ENCODE results near the gene TRPM2. TPM values are rescaled to one million over a fixed set of nuclear protein-coding genes. Genes with fewer than 3 reads are reported as not detected.
"Not testable (repeated sequence)": the region's sequence is repeated elsewhere in the genome, so short reads cannot be mapped to it uniquely, and the experiment has no call there.

Gene TRPM2
- total RNA-seq, 1 donor from 2014 or later: 3.9 TPM

DNA sequence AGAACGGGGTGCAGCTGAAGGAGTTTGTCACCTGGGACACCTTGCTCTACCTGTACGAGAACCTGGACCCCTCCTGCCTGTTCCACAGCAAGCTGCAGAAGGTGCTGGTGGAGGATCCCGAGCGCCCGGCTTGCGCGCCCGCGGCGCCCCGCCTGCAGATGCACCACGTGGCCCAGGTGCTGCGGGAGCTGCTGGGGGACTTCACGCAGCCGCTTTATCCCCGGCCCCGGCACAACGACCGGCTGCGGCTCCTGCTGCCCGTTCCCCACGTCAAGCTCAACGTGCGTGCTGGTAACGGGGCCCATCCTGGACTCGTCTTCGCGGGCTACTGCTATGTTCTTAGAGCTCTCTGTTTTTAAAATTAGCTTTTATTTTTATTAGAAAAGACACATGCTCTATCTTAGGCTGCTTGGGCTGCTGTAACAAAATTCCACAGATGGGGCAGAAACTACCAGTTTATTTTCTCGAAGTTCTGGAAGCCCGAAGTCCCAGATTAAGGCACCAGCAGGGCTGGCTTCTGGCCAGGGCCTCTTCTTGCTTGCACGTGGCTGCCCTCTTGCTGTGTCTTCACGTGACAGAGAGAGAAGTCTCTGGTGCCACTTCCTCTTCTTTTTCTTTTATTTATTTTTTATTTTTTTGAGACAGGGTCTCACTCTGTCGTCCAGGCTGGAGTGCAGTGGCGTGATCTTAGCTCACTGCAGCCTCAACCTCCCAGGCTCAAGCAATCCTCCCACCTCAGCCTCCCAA, 38.1 kb downstream of the TRPM2 start:
- Mint-ChIP-seq H3K4me1 (peaks cover 3% of the 10 kb centered on the region), H3K27ac (no peak overlapping the region), H3K9me3 (peaks cover 1% of the 10 kb centered on the region), H3K27me3 (no peaks in the 10 kb centered on the region), H3K4me3 (no peak overlapping the region), H3K36me3 (ENCODE audit: low read depth) (no peaks in the 10 kb centered on the region)
- peak; percentile 34 for ATAC-seq (ENCODE audit: low read depth)
- ChIA-PET POLR2A (no interaction called here), CTCF (interaction anchor here (1.0 kb wide), 1 partner anchor 53 kb away, joined by 3 read pairs; no protein-coding TSS in a partner anchor)
- no peak for DNase-seq
- TF ChIP-seq, protein P1, sequence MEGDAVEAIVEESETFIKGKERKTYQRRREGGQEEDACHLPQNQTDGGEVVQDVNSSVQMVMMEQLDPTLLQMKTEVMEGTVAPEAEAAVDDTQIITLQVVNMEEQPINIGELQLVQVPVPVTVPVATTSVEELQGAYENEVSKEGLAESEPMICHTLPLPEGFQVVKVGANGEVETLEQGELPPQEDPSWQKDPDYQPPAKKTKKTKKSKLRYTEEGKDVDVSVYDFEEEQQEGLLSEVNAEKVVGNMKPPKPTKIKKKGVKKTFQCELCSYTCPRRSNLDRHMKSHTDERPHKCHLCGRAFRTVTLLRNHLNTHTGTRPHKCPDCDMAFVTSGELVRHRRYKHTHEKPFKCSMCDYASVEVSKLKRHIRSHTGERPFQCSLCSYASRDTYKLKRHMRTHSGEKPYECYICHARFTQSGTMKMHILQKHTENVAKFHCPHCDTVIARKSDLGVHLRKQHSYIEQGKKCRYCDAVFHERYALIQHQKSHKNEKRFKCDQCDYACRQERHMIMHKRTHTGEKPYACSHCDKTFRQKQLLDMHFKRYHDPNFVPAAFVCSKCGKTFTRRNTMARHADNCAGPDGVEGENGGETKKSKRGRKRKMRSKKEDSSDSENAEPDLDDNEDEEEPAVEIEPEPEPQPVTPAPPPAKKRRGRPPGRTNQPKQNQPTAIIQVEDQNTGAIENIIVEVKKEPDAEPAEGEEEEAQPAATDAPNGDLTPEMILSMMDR (IDR thresholded peaks at IDR 0.05): no peak
- intact Hi-C loops (cut with micrococcal nuclease): no loop called here

DNA sequence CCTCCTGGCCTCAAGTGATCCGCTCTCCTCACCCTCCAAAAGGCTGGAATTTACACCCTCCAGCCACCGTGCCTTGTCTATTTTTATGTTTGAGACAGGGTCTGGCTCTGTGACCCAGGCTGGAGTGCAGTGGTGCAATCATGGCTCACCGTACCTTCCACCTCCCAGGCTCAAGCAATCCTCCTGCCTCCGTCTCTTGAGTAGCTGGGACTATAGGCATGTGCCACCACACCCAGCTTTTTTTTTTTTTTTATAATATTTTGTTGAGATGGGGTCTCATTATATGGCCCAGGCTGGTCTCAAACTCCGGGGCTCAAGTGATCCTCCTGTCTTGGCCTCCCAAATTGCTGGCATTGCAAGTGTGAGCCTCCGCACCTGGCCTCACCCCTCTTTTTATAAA, 38.8 kb downstream of the TRPM2 start:
- TF ChIP-seq, protein P1 (IDR thresholded peaks at IDR 0.05): no peak
- H3K4me1 Mint-ChIP-seq: peaks cover 3% of the 10 kb centered on the region
- no peak for DNase-seq
- H3K27me3 Mint-ChIP-seq: no peaks in the 10 kb centered on the region
- H3K27ac Mint-ChIP-seq: no peak overlapping the region
- POLR2A ChIA-PET: no interaction called here
- no peak overlapping the region for H3K4me3 Mint-ChIP-seq
- CTCF ChIA-PET: no interaction called here
- ATAC-seq (ENCODE audit: low read depth): no peak
- no peaks in the 10 kb centered on the region for H3K36me3 Mint-ChIP-seq (ENCODE audit: low read depth)
- no peaks in the 10 kb centered on the region for H3K9me3 Mint-ChIP-seq
- intact Hi-C loops (cut with micrococcal nuclease): no loop called here

DNA sequence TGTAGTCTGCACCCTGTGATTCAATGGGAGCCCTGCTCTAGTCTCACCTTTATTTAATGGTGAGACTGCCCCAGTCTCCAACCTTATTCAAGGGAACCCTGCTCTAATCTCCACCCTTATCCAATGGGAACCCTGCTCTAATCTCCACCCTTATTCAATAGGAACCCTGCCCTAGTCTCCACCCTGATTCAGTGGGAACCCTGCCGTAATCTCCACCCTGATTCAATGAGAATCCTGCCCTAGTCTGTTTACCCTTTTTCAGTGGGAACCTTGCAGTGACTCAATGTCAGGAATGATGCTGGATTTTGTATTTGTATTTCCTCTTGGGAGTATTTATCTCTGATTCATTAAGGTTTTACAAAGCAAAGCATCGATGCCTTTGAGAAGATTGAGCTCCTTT, 39.5 kb downstream of the TRPM2 start:
- Mint-ChIP-seq H3K4me1 (peaks cover 3% of the 10 kb centered on the region), H3K27me3 (no peaks in the 10 kb centered on the region), H3K4me3 (no peak overlapping the region), H3K9me3 (no peaks in the 10 kb centered on the region), H3K27ac (no peak overlapping the region), H3K36me3 (ENCODE audit: low read depth) (no peaks in the 10 kb centered on the region)
- DNase-seq (no peak), ATAC-seq (ENCODE audit: low read depth) (no peak)
- TF ChIP-seq, protein P1 (IDR thresholded peaks at IDR 0.05): no peak
- ChIA-PET POLR2A (no interaction called here), CTCF (interaction anchor here (0.7 kb wide), 1 partner anchor 82 kb away, joined by 3 read pairs; no protein-coding TSS in a partner anchor)
- intact Hi-C loops (cut with micrococcal nuclease): no loop called here

DNA sequence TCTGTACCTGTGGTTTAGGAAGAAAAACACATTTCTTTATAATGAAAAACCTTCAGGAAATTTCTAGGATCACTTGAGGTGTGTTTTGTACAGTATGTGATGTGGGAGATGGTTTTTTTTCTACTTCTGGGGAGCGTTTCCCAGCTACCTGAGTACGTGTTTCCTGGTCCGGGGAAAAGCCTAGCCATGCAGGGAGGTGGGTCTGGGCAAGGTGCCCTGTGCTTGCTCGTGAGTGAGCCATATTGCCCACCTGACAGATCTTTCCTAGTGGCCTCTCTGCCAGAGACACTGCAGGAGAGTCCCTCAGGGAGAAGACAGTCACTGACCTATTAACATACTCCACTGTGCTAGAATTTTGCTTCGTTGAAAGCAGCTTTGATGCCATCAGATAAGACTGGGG, 41.3 kb downstream of the TRPM2 start:
- Mint-ChIP-seq H3K4me3 (no peak overlapping the region), H3K36me3 (ENCODE audit: low read depth) (no peaks in the 10 kb centered on the region), H3K27me3 (no peaks in the 10 kb centered on the region), H3K4me1 (peaks cover 3% of the 10 kb centered on the region), H3K9me3 (no peaks in the 10 kb centered on the region), H3K27ac (no peak overlapping the region)
- intact Hi-C loops (cut with micrococcal nuclease): no loop called here
- ChIA-PET CTCF (no interaction called here), POLR2A (no interaction called here)
- ATAC-seq (ENCODE audit: low read depth): no peak
- TF ChIP-seq, protein P1 (IDR thresholded peaks at IDR 0.05): no peak
- no peak for DNase-seq

DNA sequence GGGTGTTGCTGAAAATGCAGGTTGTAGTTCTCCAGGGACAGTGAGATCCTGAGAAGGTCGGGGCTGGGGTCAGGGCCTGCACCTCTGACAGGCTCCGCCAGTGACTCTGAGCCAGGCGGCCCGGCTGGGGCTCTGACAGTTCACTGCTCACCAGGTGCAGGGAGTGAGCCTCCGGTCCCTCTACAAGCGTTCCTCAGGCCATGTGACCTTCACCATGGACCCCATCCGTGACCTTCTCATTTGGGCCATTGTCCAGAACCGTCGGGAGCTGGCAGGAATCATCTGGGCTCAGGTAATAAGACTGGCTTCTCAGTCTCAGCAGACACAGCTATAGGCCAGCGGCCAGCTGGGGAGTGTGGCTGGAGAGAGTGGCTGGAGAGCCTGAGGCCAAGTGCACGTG, 41.8 kb downstream of the TRPM2 start:
- TF ChIP-seq, protein P1 (IDR thresholded peaks at IDR 0.05): no peak
- Mint-ChIP-seq H3K9me3 (no peaks in the 10 kb centered on the region), H3K36me3 (ENCODE audit: low read depth) (no peaks in the 10 kb centered on the region), H3K4me1 (peaks cover 3% of the 10 kb centered on the region), H3K4me3 (no peak overlapping the region), H3K27me3 (no peaks in the 10 kb centered on the region), H3K27ac (no peak overlapping the region)
- intact Hi-C loops (cut with micrococcal nuclease): no loop called here
- POLR2A ChIA-PET: no interaction called here
- DNase-seq (no peak), ATAC-seq (ENCODE audit: low read depth) (no peak)
- CTCF ChIA-PET: no interaction called here

DNA sequence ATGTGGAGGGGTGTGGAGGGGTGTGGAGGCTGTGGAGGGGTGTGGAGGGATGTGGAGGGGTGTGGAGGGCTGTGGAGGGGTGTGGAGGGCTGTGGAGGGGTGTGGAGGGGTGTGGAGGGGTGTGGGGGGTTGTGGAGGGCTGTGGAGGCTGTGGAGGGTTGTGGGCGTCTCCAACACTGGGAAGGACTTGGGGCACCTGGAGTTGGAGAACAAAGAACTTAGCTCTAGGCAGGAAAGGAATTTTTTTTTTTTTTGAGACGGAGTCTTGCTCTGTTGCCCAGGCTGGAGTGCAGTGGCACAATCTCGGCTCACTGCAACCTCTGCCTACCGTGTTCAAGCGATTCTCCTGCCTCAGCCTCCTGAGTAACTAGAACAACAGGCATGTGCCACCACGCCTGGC, 43.4 kb downstream of the TRPM2 start:
- CTCF ChIA-PET; H3K36me3 Mint-ChIP-seq (ENCODE audit: low read depth): not testable (repeated sequence)

More for the DNA sequence above, 43.4 kb downstream of the TRPM2 start:
- POLR2A ChIA-PET; intact Hi-C loops (cut with micrococcal nuclease); H3K4me1 Mint-ChIP-seq; DNase-seq; H3K9me3 Mint-ChIP-seq; ATAC-seq (ENCODE audit: low read depth); H3K4me3 Mint-ChIP-seq; H3K27ac Mint-ChIP-seq; H3K27me3 Mint-ChIP-seq: not testable (repeated sequence)

Measured in activated B cell treated with CpG ODN at 0.5 μM for 24 hours (primary cell).